Activated CD4-positive, alpha-beta memory T cell treated with anti-CD3 and anti-CD28 coated beads, Interleukin-2, amount 10 ng/mL, durations not matched to agents 7 days and 5 days (primary cell): Measurements from ENCODE around the gene LAMB4. TPM values are rescaled to one million over a fixed set of nuclear protein-coding genes. Genes with fewer than 3 reads are reported as not detected.

ENCODE experiments used
- CTCF ChIA-PET: fragments of 350-600 bp; sonication (Branson Sonifier 250); formaldehyde crosslinking; loops from one replicate; lab custom pipeline; 2021; ENCODE audit warnings: antibody characterized with exemption, inconsistent platforms; lab: Charles Lee
- POLR2A ChIA-PET: fragments of 350-600 bp; sonication (Branson Sonifier 250); formaldehyde crosslinking; loops from one replicate; lab custom pipeline; 2021; ENCODE audit warnings: antibody characterized with exemption; lab: Charles Lee
- DNase-seq: peaks from one replicate; pipeline ENCODE4 v3.0.0-alpha.2; 2020
- H3K27ac Mint-ChIP-seq: one replicate; pipeline ENCODE4 v1.8.0; 2021; ENCODE audit warnings: mild to moderate bottlenecking, mixed read lengths
- H3K27me3 Mint-ChIP-seq: one replicate; pipeline ENCODE4 v1.8.0; 2021; ENCODE audit warnings: mixed read lengths
- H3K36me3 Mint-ChIP-seq: one replicate; pipeline ENCODE4 v1.8.0; 2021; ENCODE audit warnings: low read depth, mixed read lengths
- H3K4me1 Mint-ChIP-seq: one replicate; pipeline ENCODE4 v1.8.0; 2021; ENCODE audit warnings: mixed read lengths
- H3K4me3 Mint-ChIP-seq: one replicate; pipeline ENCODE4 v1.8.0; 2021; ENCODE audit warnings: mild to moderate bottlenecking, mixed read lengths
- H3K9me3 Mint-ChIP-seq: one replicate; pipeline ENCODE4 v1.8.0; 2021; ENCODE audit warnings: mixed read lengths
- total RNA-seq, 2 experiments: library from RNA; stranded (reverse); gene quantifications; one replicate each; pipeline ENCODE4 v1.2.3, GENCODE V29; 2021

The LAMB4 gene
- total RNA-seq, 2 experiments from 2014 or later, result not detected

DNA sequence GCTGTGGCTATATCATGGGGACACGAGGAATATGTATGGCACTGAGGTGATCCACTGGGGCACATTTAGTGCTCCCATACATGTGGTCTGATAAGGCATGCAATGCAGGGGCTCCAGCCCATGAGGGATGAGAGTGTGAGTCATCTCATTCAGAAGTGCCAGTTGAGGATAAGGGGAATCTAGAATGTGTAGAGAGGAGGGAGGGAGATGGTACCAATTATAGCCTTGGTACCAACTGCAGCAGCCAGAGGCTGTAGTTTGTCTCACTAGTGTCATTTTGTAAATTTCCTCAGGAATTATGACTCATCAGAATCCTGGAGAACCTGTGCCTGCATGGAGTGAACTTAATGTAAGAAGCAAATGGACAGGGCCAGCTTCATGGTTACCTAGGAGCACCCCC, 46.2 kb downstream of the LAMB4 start:
- DNase-seq, result no peak
- no peak overlapping the region for H3K4me3 Mint-ChIP-seq
- H3K9me3 Mint-ChIP-seq, result no peaks in the 10 kb centered on the region
- no peak overlapping the region for H3K27ac Mint-ChIP-seq
- no peaks in the 10 kb centered on the region for H3K4me1 Mint-ChIP-seq
- no peaks in the 10 kb centered on the region for H3K36me3 Mint-ChIP-seq
- CTCF ChIA-PET, result no interaction called here
- POLR2A ChIA-PET, result no interaction called here
- no peaks in the 10 kb centered on the region for H3K27me3 Mint-ChIP-seq

DNA sequence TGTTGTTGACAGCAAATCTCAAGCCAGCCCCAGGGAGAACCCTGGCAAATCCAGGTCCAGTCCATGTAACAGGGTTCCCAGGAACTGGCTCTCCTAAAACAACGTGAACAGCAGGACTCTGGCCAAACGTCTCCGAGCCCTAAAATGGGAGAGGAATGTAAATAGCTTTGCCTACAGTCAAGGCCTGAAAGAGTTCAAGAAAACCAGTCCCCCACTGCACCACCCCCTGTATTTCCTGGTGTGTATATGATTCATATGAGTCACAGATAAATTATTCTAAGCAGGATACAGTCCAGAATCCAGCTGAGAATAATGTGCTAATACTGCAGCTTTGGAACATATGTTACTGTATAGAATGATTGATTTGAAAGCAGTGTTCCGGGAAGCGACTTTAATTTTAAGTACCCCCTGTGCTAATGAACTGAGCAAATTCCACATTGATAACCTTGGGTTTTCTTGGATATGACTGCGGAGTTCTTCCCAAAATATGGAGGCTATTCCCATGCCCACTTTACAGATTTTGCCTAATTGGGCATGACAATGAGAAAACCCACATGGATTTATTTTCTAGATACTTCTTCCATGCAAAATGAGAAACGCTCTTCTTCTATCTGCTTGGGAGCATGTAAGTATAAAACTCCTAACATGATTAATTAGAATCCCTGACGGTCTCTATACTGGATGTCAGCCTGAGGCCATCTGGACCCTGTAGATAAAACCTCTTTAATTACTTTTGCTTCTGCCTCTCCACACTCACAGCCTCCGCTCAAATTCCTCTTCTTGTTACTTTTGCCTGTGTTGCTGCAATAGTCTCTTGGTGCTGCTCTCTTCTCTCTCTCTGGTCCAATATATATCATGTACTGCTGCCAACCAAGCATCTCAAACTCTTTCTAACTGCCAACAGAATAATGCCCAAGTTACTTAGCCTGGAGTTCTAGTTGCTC, 50.2 kb downstream of the LAMB4 start:
- Mint-ChIP-seq H3K4me3 (no peak overlapping the region), H3K36me3 (no peaks in the 10 kb centered on the region), H3K4me1 (no peaks in the 10 kb centered on the region), H3K9me3 (no peaks in the 10 kb centered on the region), H3K27me3 (no peaks in the 10 kb centered on the region), H3K27ac (no peak overlapping the region)
- ChIA-PET POLR2A (no interaction called here), CTCF (no interaction called here)
- no peak for DNase-seq

DNA sequence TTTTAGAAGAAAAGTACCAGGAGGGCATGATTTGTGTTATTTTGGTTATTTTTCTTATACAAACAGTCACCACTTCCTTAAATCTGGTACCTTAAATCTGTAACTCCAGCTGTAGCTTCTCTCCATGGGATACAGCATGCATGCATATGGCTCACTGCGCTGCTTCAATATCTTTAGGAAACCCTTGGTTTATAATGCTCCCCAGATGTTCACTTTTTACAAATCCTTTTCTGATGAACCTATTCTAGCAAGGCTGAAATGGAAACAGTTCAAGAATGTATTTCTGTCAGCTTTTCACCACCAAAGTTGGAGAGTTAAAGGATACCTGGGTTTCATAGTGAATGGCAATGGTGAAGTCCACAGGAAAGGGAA, 50.9 kb downstream of the LAMB4 start:
- H3K9me3 Mint-ChIP-seq, result no peaks in the 10 kb centered on the region
- H3K4me1 Mint-ChIP-seq, result no peaks in the 10 kb centered on the region
- ChIA-PET CTCF (no interaction called here), POLR2A (no interaction called here)
- H3K27ac Mint-ChIP-seq, result no peak overlapping the region
- DNase-seq, result no peak
- no peak overlapping the region for H3K4me3 Mint-ChIP-seq
- no peaks in the 10 kb centered on the region for H3K27me3 Mint-ChIP-seq
- H3K36me3 Mint-ChIP-seq, result no peaks in the 10 kb centered on the region

DNA sequence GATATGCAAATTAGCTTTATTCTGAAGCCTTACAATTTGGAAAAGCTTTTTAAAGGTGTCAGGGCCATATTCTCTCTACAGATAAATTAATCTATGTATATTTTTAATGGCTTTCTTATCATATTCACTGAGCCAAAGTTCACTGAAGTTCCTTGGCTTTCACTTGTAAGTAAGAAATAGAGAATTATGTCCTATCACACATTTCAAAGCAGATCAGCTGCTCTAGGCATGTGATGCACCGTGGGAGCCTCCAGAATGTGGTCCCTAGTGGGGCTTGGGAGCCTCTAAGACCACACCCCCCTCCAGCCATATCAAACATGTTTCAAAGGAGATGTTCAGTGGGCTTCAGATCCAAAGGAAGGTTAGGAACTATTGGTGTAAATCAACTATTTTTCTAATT, 51.5 kb downstream of the LAMB4 start:
- ChIA-PET POLR2A (no interaction called here), CTCF (no interaction called here)
- no peaks in the 10 kb centered on the region for H3K36me3 Mint-ChIP-seq
- no peak overlapping the region for H3K27ac Mint-ChIP-seq
- no peaks in the 10 kb centered on the region for H3K4me1 Mint-ChIP-seq
- no peaks in the 10 kb centered on the region for H3K9me3 Mint-ChIP-seq
- no peak overlapping the region for H3K4me3 Mint-ChIP-seq
- H3K27me3 Mint-ChIP-seq, result no peaks in the 10 kb centered on the region
- DNase-seq, result no peak

DNA sequence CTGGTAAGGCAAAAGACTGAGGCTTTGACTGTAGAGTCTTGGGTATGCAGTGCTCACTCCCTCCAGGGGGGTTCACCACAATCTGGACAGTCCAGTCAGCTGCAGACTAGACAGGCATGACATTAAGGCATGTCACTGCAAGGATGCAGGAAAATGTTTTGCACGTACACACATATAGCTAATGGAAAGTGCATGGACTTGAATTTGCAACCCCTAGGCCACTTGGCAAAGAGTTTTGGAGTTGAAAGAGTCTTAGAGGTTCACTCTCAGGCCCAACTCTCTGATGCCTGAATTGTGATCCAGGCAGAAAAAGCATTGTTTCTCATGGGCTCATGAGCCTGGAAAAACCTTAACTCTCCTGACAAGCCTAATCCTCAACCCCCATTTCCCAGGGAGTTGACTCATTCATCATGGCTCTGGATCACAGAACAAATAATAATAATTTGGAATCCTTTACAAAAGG, 51.9 kb downstream of the LAMB4 start:
- Mint-ChIP-seq H3K36me3 (no peaks in the 10 kb centered on the region), H3K4me1 (no peaks in the 10 kb centered on the region), H3K9me3 (no peaks in the 10 kb centered on the region), H3K27ac (no peak overlapping the region), H3K27me3 (no peaks in the 10 kb centered on the region), H3K4me3 (no peak overlapping the region)
- CTCF ChIA-PET, result no interaction called here
- POLR2A ChIA-PET, result no interaction called here
- DNase-seq, result no peak

DNA sequence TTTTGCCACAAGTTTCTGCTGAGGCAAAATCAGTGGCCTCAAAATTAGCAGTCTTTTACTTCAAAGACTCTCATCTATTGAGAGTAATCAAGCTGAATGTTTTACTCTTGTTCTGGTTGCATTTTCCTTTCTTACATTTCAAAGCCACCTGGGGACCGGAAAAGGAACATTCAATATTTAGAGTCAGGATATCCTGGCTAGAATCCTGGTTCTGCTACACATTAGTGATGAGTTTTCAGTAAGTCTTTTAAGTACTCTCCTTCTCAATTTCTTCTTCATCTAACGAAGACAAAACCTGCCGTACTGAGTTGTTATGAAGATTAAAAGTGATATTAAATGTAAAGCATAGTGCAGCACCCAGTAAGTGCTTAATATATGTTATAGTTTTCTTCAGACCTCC, 52.5 kb downstream of the LAMB4 start:
- H3K36me3 Mint-ChIP-seq, result no peaks in the 10 kb centered on the region
- H3K9me3 Mint-ChIP-seq, result no peaks in the 10 kb centered on the region
- no peaks in the 10 kb centered on the region for H3K4me1 Mint-ChIP-seq
- ChIA-PET POLR2A (no interaction called here), CTCF (no interaction called here)
- no peak for DNase-seq
- H3K27ac Mint-ChIP-seq, result no peak overlapping the region
- no peak overlapping the region for H3K4me3 Mint-ChIP-seq
- no peaks in the 10 kb centered on the region for H3K27me3 Mint-ChIP-seq

DNA sequence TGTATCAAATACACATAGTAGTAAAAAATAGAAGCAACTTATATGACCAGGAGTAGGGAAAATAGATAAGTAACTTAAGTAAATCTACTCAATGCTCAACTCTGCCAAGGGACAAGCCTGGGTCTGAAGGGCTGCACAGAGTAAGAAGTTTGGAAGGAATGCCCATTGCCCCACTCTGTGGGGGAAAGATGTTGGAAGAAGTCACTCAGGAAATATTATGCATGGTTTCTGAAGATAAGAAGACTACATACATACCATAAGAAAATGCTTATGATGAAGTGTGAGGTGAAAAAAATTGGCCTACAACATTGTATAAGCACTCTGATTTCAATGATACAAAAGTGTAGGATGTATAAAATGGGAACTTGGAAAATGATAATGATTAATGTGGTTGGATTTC, 54.0 kb downstream of the LAMB4 start:
- CTCF ChIA-PET, result no interaction called here
- Mint-ChIP-seq H3K4me1 (no peaks in the 10 kb centered on the region), H3K9me3 (no peaks in the 10 kb centered on the region), H3K27me3 (peaks cover under 1% of the 10 kb centered on the region), H3K27ac (no peak overlapping the region), H3K4me3 (no peak overlapping the region), H3K36me3 (no peaks in the 10 kb centered on the region)
- POLR2A ChIA-PET, result no interaction called here
- no peak for DNase-seq

DNA sequence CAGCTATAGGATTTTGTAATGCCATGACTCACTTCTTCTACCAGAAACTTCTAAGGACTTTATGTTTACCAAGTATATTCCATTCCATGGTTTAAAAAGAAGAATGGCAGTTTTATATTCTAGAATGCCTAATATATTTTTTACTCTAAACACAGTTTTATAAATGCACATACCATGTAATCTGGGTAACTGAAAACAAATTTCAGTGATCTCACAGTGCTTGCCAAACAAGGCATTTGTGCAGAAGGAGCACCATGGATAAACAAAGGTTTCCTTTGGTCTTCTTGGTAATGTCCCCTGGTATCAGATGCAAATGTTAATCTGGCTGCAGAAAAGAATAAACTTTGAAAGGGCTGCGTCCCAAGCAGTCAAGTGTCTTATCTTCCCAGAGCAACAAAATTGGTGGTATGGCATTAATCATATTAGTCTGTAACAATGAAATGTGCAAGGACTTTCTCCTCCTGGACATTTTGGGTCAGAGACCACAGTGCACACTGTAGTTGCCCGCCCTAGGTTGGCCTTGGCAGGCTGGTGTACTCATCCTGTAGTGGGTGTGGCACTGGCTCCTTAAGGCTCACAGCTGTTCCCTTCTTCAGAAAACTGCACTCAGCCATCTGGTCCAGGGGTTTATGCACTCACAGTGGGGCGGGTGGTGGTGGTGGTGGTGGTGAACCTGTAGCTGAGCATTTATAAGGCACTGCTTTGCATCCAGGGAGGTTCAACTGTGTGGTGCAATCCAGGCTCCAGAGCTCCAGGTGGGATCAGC, 56.7 kb downstream of the LAMB4 start:
- no peaks in the 10 kb centered on the region for H3K9me3 Mint-ChIP-seq
- H3K36me3 Mint-ChIP-seq, result no peaks in the 10 kb centered on the region
- H3K27ac Mint-ChIP-seq, result no peak overlapping the region
- peaks cover 7% of the 10 kb centered on the region for H3K27me3 Mint-ChIP-seq
- no peak overlapping the region for H3K4me3 Mint-ChIP-seq
- ChIA-PET POLR2A (interaction anchor here (1.0 kb wide), 1 partner anchor 34 kb away, joined by 3 read pairs; no protein-coding TSS in a partner anchor), CTCF (no interaction called here)
- DNase-seq, result no peak
- H3K4me1 Mint-ChIP-seq, result no peaks in the 10 kb centered on the region

DNA sequence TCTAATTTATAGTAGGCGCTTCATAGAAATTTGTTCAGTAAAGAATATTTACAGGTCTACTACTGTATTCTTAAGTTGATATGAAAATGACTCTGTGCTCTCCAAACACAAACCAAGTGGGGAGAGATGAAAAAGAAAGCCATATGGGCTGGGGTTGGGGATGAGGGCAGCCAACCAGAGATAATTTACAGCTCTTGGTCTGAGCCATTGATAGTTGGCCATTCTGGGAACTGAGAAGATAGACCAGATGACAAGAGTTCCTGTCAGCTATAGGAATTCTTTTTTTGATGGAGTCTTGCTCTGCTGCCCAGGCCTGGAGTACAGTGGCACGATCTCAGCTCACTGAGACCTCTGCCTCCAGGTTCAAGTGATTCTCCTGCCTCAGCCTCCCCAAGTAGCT, 57.4 kb downstream of the LAMB4 start:
- Mint-ChIP-seq H3K27me3 (peaks cover 7% of the 10 kb centered on the region), H3K36me3 (no peaks in the 10 kb centered on the region), H3K4me3 (no peak overlapping the region), H3K27ac (no peak overlapping the region), H3K4me1 (no peaks in the 10 kb centered on the region), H3K9me3 (no peaks in the 10 kb centered on the region)
- POLR2A ChIA-PET, result interaction anchor here (1.0 kb wide), 1 partner anchor 34 kb away, joined by 3 read pairs; no protein-coding TSS in a partner anchor
- CTCF ChIA-PET, result no interaction called here
- no peak for DNase-seq

DNA sequence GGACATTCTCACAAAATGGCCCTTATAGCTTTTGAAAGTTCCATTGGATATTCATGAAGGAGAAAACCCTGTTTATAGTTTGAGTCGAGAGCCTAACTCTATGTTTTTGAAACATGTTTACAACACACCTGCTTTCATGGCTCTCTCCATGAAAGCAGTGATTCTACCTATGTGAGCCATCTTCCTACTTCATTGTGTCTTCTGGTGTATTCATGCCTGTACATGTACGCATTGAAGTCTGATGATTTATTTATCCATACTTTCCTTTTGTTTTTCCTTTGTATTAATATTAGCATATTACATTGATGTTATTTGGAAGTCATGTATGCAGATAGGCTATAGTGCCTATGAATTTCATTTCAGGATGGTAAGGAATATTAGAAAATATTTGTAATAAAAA, 58.0 kb downstream of the LAMB4 start:
- peaks cover 7% of the 10 kb centered on the region for H3K27me3 Mint-ChIP-seq
- CTCF ChIA-PET, result no interaction called here
- no peaks in the 10 kb centered on the region for H3K9me3 Mint-ChIP-seq
- POLR2A ChIA-PET, result no interaction called here
- no peak for DNase-seq
- H3K27ac Mint-ChIP-seq, result no peak overlapping the region
- H3K36me3 Mint-ChIP-seq, result no peaks in the 10 kb centered on the region
- H3K4me1 Mint-ChIP-seq, result no peaks in the 10 kb centered on the region
- no peak overlapping the region for H3K4me3 Mint-ChIP-seq

DNA sequence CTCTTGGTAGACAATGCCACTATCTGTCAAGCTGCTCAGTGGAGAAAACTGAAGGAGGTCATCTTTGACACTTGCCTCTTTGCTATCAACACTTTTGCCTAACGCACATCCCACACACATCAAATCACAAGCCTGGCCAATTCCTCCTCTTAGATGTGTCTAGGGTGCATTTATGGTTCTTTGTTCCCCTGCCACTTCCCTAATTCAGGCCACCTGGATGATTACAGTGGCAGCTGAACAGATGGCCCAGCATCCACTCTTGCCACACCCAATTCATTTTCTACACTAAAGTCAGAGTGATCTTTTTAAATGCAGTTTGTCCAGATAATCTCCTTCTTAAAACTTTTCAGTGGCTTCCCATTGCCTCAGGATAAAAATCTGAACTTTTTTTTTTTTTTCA, 58.6 kb downstream of the LAMB4 start:
- no peak for DNase-seq
- H3K27ac Mint-ChIP-seq, result no peak overlapping the region
- POLR2A ChIA-PET, result no interaction called here
- no peaks in the 10 kb centered on the region for H3K36me3 Mint-ChIP-seq
- no peak overlapping the region for H3K4me3 Mint-ChIP-seq
- no peaks in the 10 kb centered on the region for H3K9me3 Mint-ChIP-seq
- peaks cover 7% of the 10 kb centered on the region for H3K27me3 Mint-ChIP-seq
- H3K4me1 Mint-ChIP-seq, result no peaks in the 10 kb centered on the region
- CTCF ChIA-PET, result no interaction called here

DNA sequence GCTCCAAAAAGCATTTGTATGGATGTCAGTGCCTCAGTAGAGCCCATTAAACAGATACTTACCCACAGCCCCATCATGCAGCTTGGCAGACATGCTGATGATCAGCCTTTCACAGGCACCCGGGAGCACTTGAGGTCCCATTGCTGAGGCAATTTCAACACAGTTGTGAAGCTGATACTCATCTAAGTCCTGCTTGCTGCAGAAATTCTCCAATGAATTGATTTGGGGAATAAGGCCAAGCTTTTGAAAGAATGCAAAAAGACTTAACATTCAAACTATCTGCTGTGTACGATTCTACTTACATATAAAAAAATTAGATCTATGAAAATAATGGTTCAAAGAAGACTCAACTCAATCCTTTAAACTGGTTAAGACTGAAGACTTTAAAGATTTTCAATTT, 60.5 kb downstream of the LAMB4 start:
- ChIA-PET POLR2A (no interaction called here), CTCF (no interaction called here)
- Mint-ChIP-seq H3K4me1 (no peaks in the 10 kb centered on the region), H3K9me3 (no peaks in the 10 kb centered on the region), H3K4me3 (no peak overlapping the region), H3K36me3 (no peaks in the 10 kb centered on the region), H3K27me3 (peaks cover 7% of the 10 kb centered on the region), H3K27ac (no peak overlapping the region)
- DNase-seq, result no peak

DNA sequence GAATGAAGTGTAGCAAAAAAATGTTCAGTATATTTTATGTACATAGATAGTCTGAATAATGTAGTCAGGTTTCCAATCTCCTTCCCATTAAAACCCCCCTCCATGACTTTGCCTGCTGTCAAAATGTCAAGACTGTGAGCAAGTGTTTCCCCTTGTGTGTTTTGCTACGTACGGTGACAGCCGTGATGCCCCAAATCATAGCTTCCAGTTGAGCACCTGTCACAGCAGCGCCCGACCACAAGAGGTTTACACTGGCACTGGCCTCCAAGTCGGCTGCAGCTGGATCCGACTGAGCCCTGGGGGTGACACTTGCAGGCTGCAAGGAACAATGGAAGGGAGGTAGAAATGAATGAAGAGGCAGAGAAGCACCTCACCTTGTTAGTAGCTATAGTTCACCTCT, 62.3 kb downstream of the LAMB4 start:
- no peak overlapping the region for H3K27ac Mint-ChIP-seq
- H3K9me3 Mint-ChIP-seq, result no peaks in the 10 kb centered on the region
- peaks cover 10% of the 10 kb centered on the region for H3K27me3 Mint-ChIP-seq
- POLR2A ChIA-PET, result no interaction called here
- H3K36me3 Mint-ChIP-seq, result no peaks in the 10 kb centered on the region
- H3K4me1 Mint-ChIP-seq, result no peaks in the 10 kb centered on the region
- CTCF ChIA-PET, result no interaction called here
- DNase-seq, result no peak
- H3K4me3 Mint-ChIP-seq, result no peak overlapping the region
